Measurements from ENCODE around the gene EPAS1. TPM values are rescaled to one million over a fixed set of nuclear protein-coding genes. Genes with fewer than 3 reads are reported as not detected.

The EPAS1 gene
- total RNA-seq, 1 experiment from 2014 or later, result 8.5 TPM

DNA sequence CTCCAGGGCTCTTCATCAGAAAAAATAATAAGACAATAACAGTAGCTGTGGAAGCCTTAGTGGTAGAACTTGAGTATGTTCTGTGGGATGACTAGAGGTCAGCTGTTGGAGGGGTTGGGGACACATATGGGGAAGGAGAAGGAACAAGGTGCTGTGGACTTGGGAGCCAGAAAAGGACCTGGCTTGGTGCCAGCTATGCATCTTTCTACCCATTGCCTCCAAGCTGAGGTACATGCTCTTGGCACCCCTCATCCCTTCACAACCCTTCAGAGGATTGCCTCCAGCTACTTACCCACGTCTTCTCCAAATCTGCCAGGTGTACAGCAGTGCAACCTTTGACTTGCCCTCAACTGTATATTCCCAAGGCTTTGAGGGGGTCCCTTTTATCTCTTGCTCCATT lies 15.3 kb upstream of the EPAS1 start (continued):
- TF ChIP-seq, protein P1, sequence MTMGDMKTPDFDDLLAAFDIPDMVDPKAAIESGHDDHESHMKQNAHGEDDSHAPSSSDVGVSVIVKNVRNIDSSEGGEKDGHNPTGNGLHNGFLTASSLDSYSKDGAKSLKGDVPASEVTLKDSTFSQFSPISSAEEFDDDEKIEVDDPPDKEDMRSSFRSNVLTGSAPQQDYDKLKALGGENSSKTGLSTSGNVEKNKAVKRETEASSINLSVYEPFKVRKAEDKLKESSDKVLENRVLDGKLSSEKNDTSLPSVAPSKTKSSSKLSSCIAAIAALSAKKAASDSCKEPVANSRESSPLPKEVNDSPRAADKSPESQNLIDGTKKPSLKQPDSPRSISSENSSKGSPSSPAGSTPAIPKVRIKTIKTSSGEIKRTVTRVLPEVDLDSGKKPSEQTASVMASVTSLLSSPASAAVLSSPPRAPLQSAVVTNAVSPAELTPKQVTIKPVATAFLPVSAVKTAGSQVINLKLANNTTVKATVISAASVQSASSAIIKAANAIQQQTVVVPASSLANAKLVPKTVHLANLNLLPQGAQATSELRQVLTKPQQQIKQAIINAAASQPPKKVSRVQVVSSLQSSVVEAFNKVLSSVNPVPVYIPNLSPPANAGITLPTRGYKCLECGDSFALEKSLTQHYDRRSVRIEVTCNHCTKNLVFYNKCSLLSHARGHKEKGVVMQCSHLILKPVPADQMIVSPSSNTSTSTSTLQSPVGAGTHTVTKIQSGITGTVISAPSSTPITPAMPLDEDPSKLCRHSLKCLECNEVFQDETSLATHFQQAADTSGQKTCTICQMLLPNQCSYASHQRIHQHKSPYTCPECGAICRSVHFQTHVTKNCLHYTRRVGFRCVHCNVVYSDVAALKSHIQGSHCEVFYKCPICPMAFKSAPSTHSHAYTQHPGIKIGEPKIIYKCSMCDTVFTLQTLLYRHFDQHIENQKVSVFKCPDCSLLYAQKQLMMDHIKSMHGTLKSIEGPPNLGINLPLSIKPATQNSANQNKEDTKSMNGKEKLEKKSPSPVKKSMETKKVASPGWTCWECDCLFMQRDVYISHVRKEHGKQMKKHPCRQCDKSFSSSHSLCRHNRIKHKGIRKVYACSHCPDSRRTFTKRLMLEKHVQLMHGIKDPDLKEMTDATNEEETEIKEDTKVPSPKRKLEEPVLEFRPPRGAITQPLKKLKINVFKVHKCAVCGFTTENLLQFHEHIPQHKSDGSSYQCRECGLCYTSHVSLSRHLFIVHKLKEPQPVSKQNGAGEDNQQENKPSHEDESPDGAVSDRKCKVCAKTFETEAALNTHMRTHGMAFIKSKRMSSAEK (CRISPR knock-in tag; IDR thresholded peaks at IDR 0.05; ENCODE audit: borderline replicate concordance), result no peak
- TF ChIP-seq ZNF396 (CRISPR knock-in tag; IDR thresholded peaks at IDR 0.05; ENCODE audit: borderline replicate concordance) (no peak), TEAD4 (CRISPR knock-in tag; IDR thresholded peaks at IDR 0.05) (no peak), CREB1 (CRISPR knock-in tag; IDR thresholded peaks at IDR 0.05) (no peak)
- TF ChIP-seq, protein P2, sequence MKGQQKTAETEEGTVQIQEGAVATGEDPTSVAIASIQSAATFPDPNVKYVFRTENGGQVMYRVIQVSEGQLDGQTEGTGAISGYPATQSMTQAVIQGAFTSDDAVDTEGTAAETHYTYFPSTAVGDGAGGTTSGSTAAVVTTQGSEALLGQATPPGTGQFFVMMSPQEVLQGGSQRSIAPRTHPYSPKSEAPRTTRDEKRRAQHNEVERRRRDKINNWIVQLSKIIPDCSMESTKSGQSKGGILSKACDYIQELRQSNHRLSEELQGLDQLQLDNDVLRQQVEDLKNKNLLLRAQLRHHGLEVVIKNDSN (CRISPR knock-in tag; IDR thresholded peaks at IDR 0.05), result no peak
- TF ChIP-seq, protein P3, sequence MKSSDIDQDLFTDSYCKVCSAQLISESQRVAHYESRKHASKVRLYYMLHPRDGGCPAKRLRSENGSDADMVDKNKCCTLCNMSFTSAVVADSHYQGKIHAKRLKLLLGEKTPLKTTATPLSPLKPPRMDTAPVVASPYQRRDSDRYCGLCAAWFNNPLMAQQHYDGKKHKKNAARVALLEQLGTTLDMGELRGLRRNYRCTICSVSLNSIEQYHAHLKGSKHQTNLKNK (CRISPR knock-in tag; IDR thresholded peaks at IDR 0.05), result no peak

DNA sequence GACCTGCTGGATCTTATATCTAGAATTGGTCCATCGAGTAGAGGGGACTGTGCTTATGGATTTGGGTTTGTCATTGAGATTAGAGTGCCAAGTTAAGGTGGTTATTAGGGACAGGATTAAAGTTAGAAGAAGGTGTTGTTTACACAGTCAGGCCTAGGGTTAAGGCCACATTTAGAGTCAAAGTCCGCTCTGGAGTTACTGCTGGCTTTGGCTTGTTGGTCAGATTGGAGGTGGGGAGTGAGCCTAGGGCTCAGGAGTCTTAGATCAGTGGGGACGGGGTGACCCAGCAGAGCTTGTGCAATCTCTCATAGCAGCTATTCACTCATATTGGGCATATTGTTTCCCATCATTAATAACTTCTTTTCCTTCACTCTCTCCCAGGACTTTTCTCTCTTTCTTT lies 13.5 kb upstream of the EPAS1 start:
- no peak overlapping the region for H3K27ac Mint-ChIP-seq
- H3K4me3 Mint-ChIP-seq, result no peak overlapping the region
- H3K9me3 Mint-ChIP-seq, result no peaks in the 10 kb centered on the region
- peaks cover 15% of the 10 kb centered on the region for H3K4me1 Mint-ChIP-seq
- ChIA-PET POLR2A (no interaction called here), CTCF (no interaction called here)
- H3K36me3 Mint-ChIP-seq, result no peaks in the 10 kb centered on the region
- no peaks in the 10 kb centered on the region; the same call in 1 of the 2 replicates for H3K27me3 Mint-ChIP-seq (ENCODE audit: low read depth)
- DNase-seq (ENCODE audit: low spot score), result no peak
- no peak for ATAC-seq
- TF ChIP-seq, protein P4, sequence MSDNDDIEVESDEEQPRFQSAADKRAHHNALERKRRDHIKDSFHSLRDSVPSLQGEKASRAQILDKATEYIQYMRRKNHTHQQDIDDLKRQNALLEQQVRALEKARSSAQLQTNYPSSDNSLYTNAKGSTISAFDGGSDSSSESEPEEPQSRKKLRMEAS (CRISPR knock-in tag; IDR thresholded peaks at IDR 0.05), result no peak
- TF ChIP-seq KAT7 (CRISPR knock-in tag; IDR thresholded peaks at IDR 0.05; ENCODE audit: borderline replicate concordance) (no peak), FOXK1 (CRISPR knock-in tag; IDR thresholded peaks at IDR 0.05) (no peak), NFATC4 (CRISPR knock-in tag; IDR thresholded peaks at IDR 0.05) (no peak), EMX1 (CRISPR knock-in tag; IDR thresholded peaks at IDR 0.05) (no peak), TEAD4 (CRISPR knock-in tag; IDR thresholded peaks at IDR 0.05) (no peak), ATF1 (CRISPR knock-in tag; IDR thresholded peaks at IDR 0.05) (no peak), HMGA2 (CRISPR knock-in tag; IDR thresholded peaks at IDR 0.05) (no peak), SP1 (CRISPR knock-in tag; conservative IDR thresholded peaks at IDR 0.05) (no peak), NFE2L1 (CRISPR knock-in tag; IDR thresholded peaks at IDR 0.05) (no peak)
- TF ChIP-seq, protein P3 (CRISPR knock-in tag; IDR thresholded peaks at IDR 0.05), result no peak
- TF ChIP-seq, protein P5, sequence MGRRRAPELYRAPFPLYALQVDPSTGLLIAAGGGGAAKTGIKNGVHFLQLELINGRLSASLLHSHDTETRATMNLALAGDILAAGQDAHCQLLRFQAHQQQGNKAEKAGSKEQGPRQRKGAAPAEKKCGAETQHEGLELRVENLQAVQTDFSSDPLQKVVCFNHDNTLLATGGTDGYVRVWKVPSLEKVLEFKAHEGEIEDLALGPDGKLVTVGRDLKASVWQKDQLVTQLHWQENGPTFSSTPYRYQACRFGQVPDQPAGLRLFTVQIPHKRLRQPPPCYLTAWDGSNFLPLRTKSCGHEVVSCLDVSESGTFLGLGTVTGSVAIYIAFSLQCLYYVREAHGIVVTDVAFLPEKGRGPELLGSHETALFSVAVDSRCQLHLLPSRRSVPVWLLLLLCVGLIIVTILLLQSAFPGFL (CRISPR knock-in tag; IDR thresholded peaks at IDR 0.05; ENCODE audit: borderline replicate concordance), result no peak
- TF ChIP-seq, protein P6, sequence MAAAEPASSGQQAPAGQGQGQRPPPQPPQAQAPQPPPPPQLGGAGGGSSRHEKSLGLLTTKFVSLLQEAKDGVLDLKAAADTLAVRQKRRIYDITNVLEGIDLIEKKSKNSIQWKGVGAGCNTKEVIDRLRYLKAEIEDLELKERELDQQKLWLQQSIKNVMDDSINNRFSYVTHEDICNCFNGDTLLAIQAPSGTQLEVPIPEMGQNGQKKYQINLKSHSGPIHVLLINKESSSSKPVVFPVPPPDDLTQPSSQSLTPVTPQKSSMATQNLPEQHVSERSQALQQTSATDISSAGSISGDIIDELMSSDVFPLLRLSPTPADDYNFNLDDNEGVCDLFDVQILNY (CRISPR knock-in tag; IDR thresholded peaks at IDR 0.05), result no peak
- TF ChIP-seq, protein P7, sequence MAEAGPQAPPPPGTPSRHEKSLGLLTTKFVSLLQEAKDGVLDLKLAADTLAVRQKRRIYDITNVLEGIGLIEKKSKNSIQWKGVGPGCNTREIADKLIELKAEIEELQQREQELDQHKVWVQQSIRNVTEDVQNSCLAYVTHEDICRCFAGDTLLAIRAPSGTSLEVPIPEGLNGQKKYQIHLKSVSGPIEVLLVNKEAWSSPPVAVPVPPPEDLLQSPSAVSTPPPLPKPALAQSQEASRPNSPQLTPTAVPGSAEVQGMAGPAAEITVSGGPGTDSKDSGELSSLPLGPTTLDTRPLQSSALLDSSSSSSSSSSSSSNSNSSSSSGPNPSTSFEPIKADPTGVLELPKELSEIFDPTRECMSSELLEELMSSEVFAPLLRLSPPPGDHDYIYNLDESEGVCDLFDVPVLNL (CRISPR knock-in tag; IDR thresholded peaks at IDR 0.05; ENCODE audit: borderline replicate concordance, low read depth), result no peak
- TF ChIP-seq, protein P8, sequence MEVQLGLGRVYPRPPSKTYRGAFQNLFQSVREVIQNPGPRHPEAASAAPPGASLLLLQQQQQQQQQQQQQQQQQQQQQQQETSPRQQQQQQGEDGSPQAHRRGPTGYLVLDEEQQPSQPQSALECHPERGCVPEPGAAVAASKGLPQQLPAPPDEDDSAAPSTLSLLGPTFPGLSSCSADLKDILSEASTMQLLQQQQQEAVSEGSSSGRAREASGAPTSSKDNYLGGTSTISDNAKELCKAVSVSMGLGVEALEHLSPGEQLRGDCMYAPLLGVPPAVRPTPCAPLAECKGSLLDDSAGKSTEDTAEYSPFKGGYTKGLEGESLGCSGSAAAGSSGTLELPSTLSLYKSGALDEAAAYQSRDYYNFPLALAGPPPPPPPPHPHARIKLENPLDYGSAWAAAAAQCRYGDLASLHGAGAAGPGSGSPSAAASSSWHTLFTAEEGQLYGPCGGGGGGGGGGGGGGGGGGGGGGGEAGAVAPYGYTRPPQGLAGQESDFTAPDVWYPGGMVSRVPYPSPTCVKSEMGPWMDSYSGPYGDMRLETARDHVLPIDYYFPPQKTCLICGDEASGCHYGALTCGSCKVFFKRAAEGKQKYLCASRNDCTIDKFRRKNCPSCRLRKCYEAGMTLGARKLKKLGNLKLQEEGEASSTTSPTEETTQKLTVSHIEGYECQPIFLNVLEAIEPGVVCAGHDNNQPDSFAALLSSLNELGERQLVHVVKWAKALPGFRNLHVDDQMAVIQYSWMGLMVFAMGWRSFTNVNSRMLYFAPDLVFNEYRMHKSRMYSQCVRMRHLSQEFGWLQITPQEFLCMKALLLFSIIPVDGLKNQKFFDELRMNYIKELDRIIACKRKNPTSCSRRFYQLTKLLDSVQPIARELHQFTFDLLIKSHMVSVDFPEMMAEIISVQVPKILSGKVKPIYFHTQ (CRISPR knock-in tag; IDR thresholded peaks at IDR 0.05), result no peak
- TF ChIP-seq, protein P9, sequence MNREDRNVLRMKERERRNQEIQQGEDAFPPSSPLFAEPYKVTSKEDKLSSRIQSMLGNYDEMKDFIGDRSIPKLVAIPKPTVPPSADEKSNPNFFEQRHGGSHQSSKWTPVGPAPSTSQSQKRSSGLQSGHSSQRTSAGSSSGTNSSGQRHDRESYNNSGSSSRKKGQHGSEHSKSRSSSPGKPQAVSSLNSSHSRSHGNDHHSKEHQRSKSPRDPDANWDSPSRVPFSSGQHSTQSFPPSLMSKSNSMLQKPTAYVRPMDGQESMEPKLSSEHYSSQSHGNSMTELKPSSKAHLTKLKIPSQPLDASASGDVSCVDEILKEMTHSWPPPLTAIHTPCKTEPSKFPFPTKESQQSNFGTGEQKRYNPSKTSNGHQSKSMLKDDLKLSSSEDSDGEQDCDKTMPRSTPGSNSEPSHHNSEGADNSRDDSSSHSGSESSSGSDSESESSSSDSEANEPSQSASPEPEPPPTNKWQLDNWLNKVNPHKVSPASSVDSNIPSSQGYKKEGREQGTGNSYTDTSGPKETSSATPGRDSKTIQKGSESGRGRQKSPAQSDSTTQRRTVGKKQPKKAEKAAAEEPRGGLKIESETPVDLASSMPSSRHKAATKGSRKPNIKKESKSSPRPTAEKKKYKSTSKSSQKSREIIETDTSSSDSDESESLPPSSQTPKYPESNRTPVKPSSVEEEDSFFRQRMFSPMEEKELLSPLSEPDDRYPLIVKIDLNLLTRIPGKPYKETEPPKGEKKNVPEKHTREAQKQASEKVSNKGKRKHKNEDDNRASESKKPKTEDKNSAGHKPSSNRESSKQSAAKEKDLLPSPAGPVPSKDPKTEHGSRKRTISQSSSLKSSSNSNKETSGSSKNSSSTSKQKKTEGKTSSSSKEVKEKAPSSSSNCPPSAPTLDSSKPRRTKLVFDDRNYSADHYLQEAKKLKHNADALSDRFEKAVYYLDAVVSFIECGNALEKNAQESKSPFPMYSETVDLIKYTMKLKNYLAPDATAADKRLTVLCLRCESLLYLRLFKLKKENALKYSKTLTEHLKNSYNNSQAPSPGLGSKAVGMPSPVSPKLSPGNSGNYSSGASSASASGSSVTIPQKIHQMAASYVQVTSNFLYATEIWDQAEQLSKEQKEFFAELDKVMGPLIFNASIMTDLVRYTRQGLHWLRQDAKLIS (CRISPR knock-in tag; IDR thresholded peaks at IDR 0.05; ENCODE audit: borderline replicate concordance), result no peak

All from WTC11 (cell line).